Embryonic facial prominence (tissue), 1 donor: ENCODE results near the gene NTRK2.

ENCODE experiments used
- DNase-seq: peaks from one replicate; pipeline ENCODE4 v3.0.0-alpha.2; 2016; ENCODE audit errors: extremely low spot score

NTRK2 gene

GRCh38 chr9:85021686-85022085 is 352.2 kb downstream of the NTRK2 start:
- DNase-seq, result no peak

- no peak for DNase-seq
These were observed 354.8 kb downstream of the NTRK2 start for GRCh38 chr9:85024374-85024773.

DNA sequence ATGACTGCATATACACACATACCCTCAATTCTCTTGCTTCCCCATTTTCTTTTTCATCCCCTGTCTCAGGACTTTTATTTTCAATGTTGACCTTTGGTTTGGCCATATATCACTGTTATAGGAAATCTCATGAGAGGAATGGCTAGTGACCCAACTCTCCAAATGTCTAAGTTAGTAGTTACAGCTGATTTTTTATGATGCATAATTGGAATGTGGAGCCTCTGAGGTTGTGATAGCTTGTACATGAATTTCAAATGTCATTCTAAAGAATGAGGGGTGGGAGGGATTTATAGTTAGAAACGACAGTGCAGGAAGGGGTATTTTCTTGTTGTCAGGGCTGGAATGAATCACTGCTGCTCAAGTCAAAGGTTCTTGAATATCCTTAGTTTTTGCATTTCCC is 356.1 kb downstream of the NTRK2 start:
- DNase-seq, result no peak

GRCh38 chr9:85027870-85028269 is 358.3 kb downstream of the NTRK2 start:
- DNase-seq, result no peak

DNA sequence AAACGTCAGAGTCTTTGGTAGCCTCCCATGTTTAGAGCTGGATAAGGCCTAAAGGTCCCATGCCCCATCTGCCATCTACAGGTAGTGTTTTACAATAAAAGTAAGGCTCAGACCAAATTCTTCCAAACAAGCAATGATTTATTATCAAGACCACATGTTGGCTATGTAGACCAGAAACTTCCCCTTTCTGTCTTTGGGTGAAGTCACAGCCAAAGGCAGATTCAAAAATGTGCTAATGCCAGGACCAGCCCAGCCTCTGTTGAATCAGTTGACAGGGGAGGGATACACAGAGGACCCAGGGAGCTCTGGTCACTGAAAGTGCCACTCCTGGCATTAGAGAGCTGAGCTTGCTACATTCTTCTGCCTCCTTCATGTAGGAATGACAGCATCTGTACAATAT is 360.8 kb downstream of the NTRK2 start:
- DNase-seq, result no peak

GRCh38 chr9:85036496-85036895 is 367.0 kb downstream of the NTRK2 start:
- DNase-seq, result no peak

DNA sequence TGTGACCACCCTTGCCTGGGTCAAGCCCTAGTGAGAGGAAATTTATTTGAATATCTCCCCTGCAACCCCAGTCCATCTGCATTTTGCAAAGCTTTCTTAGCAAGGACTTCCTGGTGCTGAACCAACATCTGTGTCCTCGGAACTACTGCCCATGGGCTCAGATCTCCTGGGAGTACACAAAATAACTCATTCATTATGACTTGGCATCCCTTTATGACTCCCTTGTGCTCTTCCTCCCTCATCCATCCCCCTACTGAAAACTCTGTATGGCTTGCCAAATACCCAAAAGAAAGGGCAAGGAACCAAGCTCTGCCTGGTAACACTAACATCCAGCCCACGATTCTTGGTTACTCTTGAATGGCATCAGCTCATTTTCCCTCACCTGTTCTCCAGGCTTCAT is 368.5 kb downstream of the NTRK2 start:
- no peak for DNase-seq

- DNase-seq, result no peak
These were observed 369.5 kb downstream of the NTRK2 start for GRCh38 chr9:85038824-85039608.

DNA sequence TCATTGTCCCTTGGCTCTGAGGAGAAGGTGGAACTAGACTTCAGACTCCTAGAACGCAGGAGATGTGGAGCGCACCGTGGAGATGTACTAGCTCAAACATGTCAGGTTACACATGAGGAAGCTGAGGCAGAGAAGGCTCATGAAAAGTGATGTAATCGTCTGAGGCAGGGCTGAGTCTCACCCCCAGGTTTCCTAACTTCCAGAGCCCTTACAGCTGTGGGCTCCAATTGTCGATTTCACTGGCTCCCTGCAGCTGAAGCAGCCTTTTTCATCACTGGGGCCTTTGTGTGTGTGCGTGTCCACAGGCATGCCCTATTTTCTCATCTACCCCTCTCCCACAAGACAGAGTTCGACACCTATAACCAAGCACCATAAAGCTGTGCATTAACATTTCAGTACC is 370.6 kb downstream of the NTRK2 start:
- DNase-seq, result no peak

GRCh38 chr9:85040821-85041465 is 371.4 kb downstream of the NTRK2 start:
- no peak for DNase-seq

DNA sequence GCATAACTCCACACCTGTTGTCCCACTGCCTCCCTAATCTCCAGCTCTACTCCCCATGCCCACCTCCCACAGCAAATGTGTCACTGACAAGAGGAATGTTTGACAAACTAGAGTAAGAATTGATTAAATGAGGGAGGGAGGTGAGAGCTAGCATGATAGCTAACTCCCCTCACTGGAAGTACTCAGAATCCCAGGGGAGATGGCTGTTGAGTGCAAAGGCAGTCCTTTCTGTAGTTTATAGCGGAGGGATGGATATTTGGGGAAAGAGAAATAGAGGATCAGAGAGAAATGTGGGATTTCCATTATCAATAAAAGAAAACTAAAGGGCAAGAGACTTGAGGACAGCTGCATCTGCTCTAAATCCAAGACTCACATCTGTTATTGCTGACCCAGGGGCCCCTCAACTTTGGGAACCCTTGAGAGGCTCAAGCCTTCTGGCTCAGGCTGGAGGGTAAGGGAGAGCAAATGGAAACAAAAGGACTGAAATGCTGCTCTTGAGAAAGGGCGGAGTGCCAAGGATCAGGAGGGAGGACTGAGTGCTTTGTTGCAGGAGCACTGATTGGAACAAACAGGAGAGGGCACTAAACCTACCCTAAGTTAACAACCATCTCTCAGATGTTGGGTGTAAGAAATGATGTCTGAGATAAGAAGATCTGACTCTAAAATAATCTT is 372.1 kb downstream of the NTRK2 start:
- no peak for DNase-seq

DNA sequence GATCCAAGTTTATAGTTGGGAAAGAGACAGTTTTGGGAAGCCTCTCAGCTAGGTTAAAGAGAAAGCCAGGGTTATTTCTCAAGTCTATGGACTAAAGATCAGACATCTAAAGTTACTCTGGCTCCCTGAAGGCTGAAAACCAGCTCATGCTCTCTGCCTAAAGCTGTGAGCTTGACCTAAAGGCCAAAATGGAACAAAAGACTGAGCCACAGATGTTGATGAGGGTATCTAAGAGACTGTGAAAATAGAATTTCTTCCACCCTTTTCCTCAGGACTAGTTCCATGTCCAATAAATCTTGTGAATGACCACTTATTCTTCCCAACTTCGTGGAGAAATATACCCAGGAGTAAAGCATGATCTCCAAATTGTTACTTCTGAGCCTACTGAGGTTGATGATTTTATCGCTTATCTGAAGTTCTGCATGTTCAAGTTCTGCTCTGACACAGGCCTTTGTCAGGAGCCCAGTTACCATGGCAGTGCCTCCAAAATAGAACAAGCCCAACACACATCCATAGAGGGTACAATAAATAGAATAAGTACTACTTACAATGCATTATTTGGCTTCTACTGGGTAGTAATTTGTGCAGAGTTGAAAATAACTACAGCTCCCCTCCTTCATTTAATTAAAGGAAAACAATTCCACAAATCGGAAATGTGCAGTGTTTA is 373.6 kb downstream of the NTRK2 start:
- no peak for DNase-seq

DNA sequence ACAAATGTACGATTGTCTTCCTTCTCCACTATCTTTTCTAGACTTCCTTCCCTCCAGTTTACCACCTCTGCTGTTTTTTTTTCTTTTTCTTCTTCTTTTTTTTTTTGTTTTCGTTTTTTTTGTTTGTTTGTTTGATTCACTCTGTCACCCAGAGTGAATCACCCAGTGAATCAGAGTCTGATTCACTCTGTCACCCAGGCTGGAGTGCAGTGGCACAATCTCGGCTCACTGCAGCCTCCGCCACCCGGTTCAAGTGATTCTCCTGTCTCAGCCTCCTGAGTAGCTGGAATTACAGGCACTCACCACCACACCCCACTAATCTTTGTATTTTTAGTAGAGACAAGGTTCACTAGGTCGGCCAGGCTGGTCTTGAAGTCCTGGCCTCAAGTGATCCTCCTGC is 375.7 kb downstream of the NTRK2 start:
- DNase-seq, result no peak

DNA sequence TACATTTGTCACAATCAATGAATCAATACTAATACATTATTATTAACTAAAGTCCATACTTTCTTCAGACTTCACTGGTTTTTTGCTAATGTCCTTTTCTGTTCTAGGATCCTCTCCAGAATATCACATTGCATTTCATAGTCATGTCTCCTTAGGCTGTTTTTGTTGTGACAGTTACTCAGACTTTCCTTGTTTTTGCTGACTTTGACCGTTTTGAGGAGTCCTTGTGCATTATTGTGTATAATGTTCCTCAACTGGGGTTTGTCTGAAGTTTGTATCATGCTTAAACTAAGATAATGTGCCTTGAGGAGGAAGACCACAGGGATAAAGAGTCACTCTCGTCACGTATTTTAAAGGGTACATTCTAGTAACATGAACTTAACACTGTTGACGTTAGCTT is 376.9 kb downstream of the NTRK2 start:
- DNase-seq, result no peak

- no peak for DNase-seq
These were observed 383.8 kb downstream of the NTRK2 start for GRCh38 chr9:85053206-85053786.

GRCh38 chr9:85054017-85054416 is 384.5 kb downstream of the NTRK2 start:
- no peak for DNase-seq

DNA sequence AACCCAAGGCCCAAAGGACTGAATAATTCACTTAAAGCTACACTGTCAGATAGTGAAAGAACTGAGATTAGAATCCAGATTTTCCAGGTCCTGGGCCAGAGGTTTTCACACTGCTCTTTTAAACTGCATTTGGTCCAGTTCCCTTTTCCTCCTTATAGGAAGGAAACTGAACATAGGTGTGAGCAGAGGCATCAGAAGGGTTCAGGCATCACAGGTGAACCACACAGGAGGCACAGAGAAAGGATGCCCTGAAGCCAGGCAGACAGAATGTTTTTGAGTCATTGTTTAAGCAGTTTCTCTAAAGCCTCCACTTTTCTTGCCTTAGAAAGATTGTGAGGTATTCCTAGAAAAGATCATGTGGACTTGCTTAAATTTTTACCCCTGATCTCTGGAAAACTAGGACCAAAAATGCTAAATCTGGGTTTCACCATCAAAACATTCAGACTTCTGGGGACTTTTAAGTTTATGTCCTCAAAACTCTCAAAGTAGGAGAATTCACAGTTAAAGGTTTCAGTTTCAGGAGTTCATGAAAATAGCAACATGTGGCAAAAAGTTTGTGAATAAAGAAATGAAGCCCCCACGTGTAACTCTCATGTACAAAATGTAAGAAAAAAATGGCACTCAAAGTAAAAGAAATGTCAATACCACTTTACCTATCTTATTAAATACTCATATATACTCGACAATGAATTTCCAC is 386.1 kb downstream of the NTRK2 start:
- DNase-seq, result no peak

DNA sequence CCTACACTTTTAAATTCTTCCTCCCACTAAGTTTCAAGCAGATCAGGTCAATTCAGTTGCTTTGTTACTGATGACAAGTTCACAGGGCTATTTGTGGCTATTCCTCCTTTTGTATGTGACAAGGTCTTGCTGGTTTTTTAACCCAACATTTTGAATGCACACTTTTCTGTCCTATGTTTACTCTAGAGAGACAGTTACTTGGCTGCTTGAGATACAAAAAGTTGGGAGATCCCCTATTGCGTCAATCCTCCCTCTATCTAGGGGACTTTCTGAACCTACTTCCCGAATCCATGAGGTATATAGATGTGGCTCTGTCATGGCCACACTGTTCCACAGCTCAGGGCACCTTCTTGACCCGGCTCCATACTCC is 386.7 kb downstream of the NTRK2 start:
- DNase-seq, result no peak

GRCh38 chr9:85061969-85062368 is 392.4 kb downstream of the NTRK2 start:
- DNase-seq, result no peak

GRCh38 chr9:85062385-85063022 is 393.0 kb downstream of the NTRK2 start:
- no peak for DNase-seq

DNA sequence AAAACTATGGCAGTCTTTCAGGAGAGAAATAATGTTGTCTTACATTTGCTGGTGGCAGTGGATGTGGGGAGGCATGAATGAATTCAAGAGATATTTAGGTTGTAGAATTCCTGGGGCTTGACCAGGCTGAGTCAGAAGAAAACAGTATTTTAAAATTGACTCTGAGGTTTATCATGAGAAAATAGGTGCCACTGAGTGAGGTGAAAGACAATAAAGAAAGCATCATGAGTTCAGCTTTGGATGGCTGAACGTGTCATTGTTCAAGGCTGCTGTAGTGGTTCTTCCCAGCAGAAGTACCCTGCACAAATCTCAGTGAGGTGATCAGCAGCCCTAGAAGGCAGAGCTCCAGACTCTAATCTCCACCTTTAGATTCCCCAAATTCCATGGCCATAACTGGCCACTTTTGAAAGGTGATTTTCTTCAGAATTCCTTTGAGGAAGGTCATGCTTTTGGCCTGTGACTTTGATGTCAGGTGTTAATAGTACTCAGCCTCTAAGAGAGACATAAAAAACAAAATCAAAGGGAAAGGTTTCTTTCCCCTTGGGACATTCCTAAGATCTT is 395.4 kb downstream of the NTRK2 start:
- DNase-seq, result no peak
